ENCODE results near the gene KLHDC4.

KLHDC4 gene

DNA sequence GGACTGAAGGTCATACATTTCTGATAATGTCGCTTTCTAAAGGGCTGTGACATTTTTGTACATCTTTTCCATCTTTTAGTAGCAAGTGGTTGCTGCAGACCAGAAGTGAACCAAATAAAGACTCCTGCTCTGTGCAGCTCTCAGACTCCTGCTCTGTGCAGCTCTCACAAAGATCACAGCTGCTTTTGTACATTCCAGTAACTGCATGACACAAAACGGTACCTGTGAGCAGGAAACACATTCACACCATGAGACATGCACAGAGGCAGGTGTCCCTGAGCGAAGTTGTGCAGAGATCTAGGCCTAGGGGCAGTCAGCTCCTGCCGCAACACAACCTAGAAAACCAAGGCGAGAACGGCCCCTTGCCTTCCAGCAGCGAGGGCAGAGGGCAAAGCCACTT lies 67.5 kb downstream of the KLHDC4 start:
- Histone ChIP-seq H3K4me1 (ENCODE audit: low read length) (no peaks in the 10 kb centered on the region), H3K27me3 (replicated peaks; ENCODE audit: insufficient read depth, low read length) (no peaks in the 10 kb centered on the region), H3K27ac (ENCODE audit: low read length) (no peak overlapping the region), H3K9me2 (replicated peaks; ENCODE audit: insufficient read depth, low read length) (no peaks in the 10 kb centered on the region), H3F3A (ENCODE audit: insufficient read depth, low read length) (no peaks in the 10 kb centered on the region), H3K79me2 (ENCODE audit: low read length) (no peaks in the 10 kb centered on the region), H4K20me1 (ENCODE audit: insufficient read depth, low read length) (no peaks in the 10 kb centered on the region), H3K9me3 (replicated peaks; ENCODE audit: insufficient read depth, low read length) (no peaks in the 10 kb centered on the region), H3K4me3 (ENCODE audit: low read length) (no peak overlapping the region), H3K36me3 (replicated peaks; ENCODE audit: insufficient read depth, low read length) (no peaks in the 10 kb centered on the region), H2AFZ (ENCODE audit: low read length) (no peak overlapping the region), H3K9ac (ENCODE audit: low read length) (no peak overlapping the region), H3K4me2 (ENCODE audit: low read depth, low read length) (no peak overlapping the region)
- DNase-seq, result no peak
- TF ChIP-seq EZH2phosphoT487 (IDR thresholded peaks at IDR 0.05; ENCODE audit: low read length), result no peak
- TF ChIP-seq CTCF (IDR thresholded peaks at IDR 0.05; ENCODE audit: low read length), result no peak
- TF ChIP-seq EZH2 (optimal IDR thresholded peaks at IDR 0.05; ENCODE audit: low read depth, low read length), result no peak

DNA sequence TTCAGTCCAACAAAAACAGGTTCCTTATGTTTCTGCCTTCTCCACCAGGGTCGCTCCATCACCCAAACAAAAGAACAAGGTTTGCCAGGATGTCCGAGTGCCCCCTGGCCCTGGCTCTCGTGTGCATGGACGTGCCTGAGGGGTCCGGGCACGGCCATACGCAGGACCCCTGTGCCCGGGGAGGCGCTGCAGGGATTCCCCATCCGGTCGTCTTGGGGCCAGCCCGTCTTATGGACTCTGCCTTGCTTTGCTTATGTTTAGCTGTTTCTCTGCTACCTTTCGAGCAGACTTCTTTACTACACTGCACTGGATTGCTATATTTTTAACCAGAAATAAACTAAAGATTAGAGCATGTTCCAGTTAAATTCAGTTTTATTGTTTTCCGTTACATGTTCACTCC lies 68.0 kb downstream of the KLHDC4 start:
- Histone ChIP-seq H3F3A (ENCODE audit: insufficient read depth, low read length) (no peaks in the 10 kb centered on the region), H3K79me2 (ENCODE audit: low read length) (no peaks in the 10 kb centered on the region), H3K4me1 (ENCODE audit: low read length) (no peaks in the 10 kb centered on the region), H2AFZ (ENCODE audit: low read length) (no peak overlapping the region), H3K9me3 (replicated peaks; ENCODE audit: insufficient read depth, low read length) (no peaks in the 10 kb centered on the region), H3K4me3 (ENCODE audit: low read length) (no peak overlapping the region), H3K9ac (ENCODE audit: low read length) (no peak overlapping the region), H3K27me3 (replicated peaks; ENCODE audit: insufficient read depth, low read length) (no peaks in the 10 kb centered on the region), H3K27ac (ENCODE audit: low read length) (no peak overlapping the region), H3K9me2 (replicated peaks; ENCODE audit: insufficient read depth, low read length) (no peaks in the 10 kb centered on the region), H4K20me1 (ENCODE audit: insufficient read depth, low read length) (no peaks in the 10 kb centered on the region), H3K36me3 (replicated peaks; ENCODE audit: insufficient read depth, low read length) (no peaks in the 10 kb centered on the region), H3K4me2 (ENCODE audit: low read depth, low read length) (no peak overlapping the region)
- DNase-seq, result no peak
- TF ChIP-seq EZH2phosphoT487 (IDR thresholded peaks at IDR 0.05; ENCODE audit: low read length) (no peak), CTCF (IDR thresholded peaks at IDR 0.05; ENCODE audit: low read length) (no peak), EZH2 (optimal IDR thresholded peaks at IDR 0.05; ENCODE audit: low read depth, low read length) (no peak)

DNA sequence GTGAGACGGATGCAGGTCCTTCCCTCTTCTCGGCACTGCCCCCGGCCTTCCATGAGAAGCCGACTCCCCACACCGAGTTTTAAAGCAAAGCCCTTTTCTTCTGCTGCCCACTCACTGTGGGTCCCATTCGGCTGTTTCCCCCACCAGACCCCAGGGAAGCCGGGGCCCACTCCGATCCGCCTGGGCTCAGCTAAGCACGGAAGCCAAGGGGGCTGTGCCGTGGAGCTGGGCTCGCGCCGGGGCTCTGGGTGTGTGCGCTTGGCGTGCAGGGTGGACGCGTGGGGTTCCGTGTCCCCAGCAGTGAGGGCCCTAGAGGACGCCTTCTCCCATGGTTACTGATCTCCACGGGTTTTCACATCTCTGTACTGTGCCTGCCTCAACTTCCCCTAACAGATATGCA lies 68.5 kb downstream of the KLHDC4 start:
- Histone ChIP-seq H3K27ac (ENCODE audit: low read length) (no peak overlapping the region), H3K79me2 (ENCODE audit: low read length) (no peaks in the 10 kb centered on the region), H3K9me2 (replicated peaks; ENCODE audit: insufficient read depth, low read length) (no peaks in the 10 kb centered on the region), H3K4me1 (ENCODE audit: low read length) (no peaks in the 10 kb centered on the region), H3K4me2 (ENCODE audit: low read depth, low read length) (no peak overlapping the region), H4K20me1 (ENCODE audit: insufficient read depth, low read length) (no peaks in the 10 kb centered on the region), H2AFZ (ENCODE audit: low read length) (no peak overlapping the region), H3K27me3 (replicated peaks; ENCODE audit: insufficient read depth, low read length) (no peaks in the 10 kb centered on the region), H3K9me3 (replicated peaks; ENCODE audit: insufficient read depth, low read length) (no peaks in the 10 kb centered on the region), H3K4me3 (ENCODE audit: low read length) (no peak overlapping the region), H3K9ac (ENCODE audit: low read length) (no peak overlapping the region), H3K36me3 (replicated peaks; ENCODE audit: insufficient read depth, low read length) (no peaks in the 10 kb centered on the region), H3F3A (ENCODE audit: insufficient read depth, low read length) (no peaks in the 10 kb centered on the region)
- TF ChIP-seq CTCF (IDR thresholded peaks at IDR 0.05; ENCODE audit: low read length) (no peak), EZH2phosphoT487 (IDR thresholded peaks at IDR 0.05; ENCODE audit: low read length) (no peak), EZH2 (optimal IDR thresholded peaks at IDR 0.05; ENCODE audit: low read depth, low read length) (no peak)
- no peak for DNase-seq

Data from MM.1S (cell line).